Measurements from ENCODE around the gene PPP6R3. TPM values are rescaled to one million over a fixed set of nuclear protein-coding genes. Genes with fewer than 3 reads are reported as not detected.

The PPP6R3 gene
- total and polyA plus RNA-seq, 11 donors: 23.2 to 93.8 (median 81.2) TPM

- WGBS, 4 donors: 90 to 95% (median 94%) methylated on average over 1 of the region's 1 CpG
- TF ChIP-seq POLR2A (IDR thresholded peaks at IDR 0.05): no peak
- TF ChIP-seq, protein P1, sequence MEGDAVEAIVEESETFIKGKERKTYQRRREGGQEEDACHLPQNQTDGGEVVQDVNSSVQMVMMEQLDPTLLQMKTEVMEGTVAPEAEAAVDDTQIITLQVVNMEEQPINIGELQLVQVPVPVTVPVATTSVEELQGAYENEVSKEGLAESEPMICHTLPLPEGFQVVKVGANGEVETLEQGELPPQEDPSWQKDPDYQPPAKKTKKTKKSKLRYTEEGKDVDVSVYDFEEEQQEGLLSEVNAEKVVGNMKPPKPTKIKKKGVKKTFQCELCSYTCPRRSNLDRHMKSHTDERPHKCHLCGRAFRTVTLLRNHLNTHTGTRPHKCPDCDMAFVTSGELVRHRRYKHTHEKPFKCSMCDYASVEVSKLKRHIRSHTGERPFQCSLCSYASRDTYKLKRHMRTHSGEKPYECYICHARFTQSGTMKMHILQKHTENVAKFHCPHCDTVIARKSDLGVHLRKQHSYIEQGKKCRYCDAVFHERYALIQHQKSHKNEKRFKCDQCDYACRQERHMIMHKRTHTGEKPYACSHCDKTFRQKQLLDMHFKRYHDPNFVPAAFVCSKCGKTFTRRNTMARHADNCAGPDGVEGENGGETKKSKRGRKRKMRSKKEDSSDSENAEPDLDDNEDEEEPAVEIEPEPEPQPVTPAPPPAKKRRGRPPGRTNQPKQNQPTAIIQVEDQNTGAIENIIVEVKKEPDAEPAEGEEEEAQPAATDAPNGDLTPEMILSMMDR (IDR thresholded peaks at IDR 0.05): no peak
- Histone ChIP-seq H3K4me3 (no peak overlapping the region), H3K9me3 (no peaks in the 10 kb centered on the region), H3K27me3 (no peaks in the 10 kb centered on the region), H3K4me1 (peaks cover 0 to 22% (median 7%) of the 10 kb centered on the region in 12 donors), H3K36me3 (peaks cover 0 to 100% (median 97%) of the 10 kb centered on the region in 9 donors), H3K27ac (no peak overlapping the region)
- intact Hi-C loops (cut with DNase I): loop anchor here in 3 of 10 donors (10.0 kb wide), 2 partner anchors 96 to 106 kb away; partner anchors contain the start of gene PPP6R3 (in 2 of the 3)
- ATAC-seq: no peak
- no peak for DNase-seq
Observed at GRCh38 chr11:68570691-68571090, 110.1 kb downstream of the PPP6R3 start.

GRCh38 chr11:68574308-68574707, 113.8 kb downstream of the PPP6R3 start:
- DNase-seq: no peak
- H3K27ac ChIP-seq: no peak overlapping the region
- TF ChIP-seq, protein P1 (IDR thresholded peaks at IDR 0.05): no peak
- TF ChIP-seq POLR2A (IDR thresholded peaks at IDR 0.05): no peak
- no peak for ATAC-seq
- intact Hi-C loops (cut with DNase I): loop anchor here in 3 of 10 donors (10.0 kb wide), 2 partner anchors 100 to 110 kb away; partner anchors contain the start of gene PPP6R3 (in 2 of the 3)
- peaks cover 0 to 100% (median 95%) of the 10 kb centered on the region in 9 donors for H3K36me3 ChIP-seq
- H3K4me1 ChIP-seq: peaks cover 0 to 33% (median 10%) of the 10 kb centered on the region in 12 donors
- 96 to 100% (median 98%) methylated on average over 1 of the region's 1 CpG for WGBS, 4 donors
- no peaks in the 10 kb centered on the region for H3K27me3 ChIP-seq
- H3K4me3 ChIP-seq: no peak overlapping the region
- H3K9me3 ChIP-seq: no peaks in the 10 kb centered on the region

GRCh38 chr11:68575025-68575665, 114.6 kb downstream of the PPP6R3 start:
- DNase-seq: no peak
- no peaks in the 10 kb centered on the region for H3K9me3 ChIP-seq
- no peak for ATAC-seq
- H3K36me3 ChIP-seq: peaks cover 0 to 99% (median 95%) of the 10 kb centered on the region in 9 donors
- TF ChIP-seq, protein P1 (IDR thresholded peaks at IDR 0.05): no peak
- no peak for TF ChIP-seq POLR2A (IDR thresholded peaks at IDR 0.05)
- peaks cover 0 to 35% (median 10%) of the 10 kb centered on the region in 12 donors for H3K4me1 ChIP-seq
- no peaks in the 10 kb centered on the region for H3K27me3 ChIP-seq
- 88 to 90% (median 89%) methylated on average over 4 of the region's 4 CpGs for WGBS, 4 donors
- H3K4me3 ChIP-seq: no peak overlapping the region
- intact Hi-C loops (cut with DNase I): loop anchor here in 3 of 10 donors (10.0 kb wide), 2 partner anchors 100 to 110 kb away; partner anchors contain the start of gene PPP6R3 (in 2 of the 3)
- H3K27ac ChIP-seq: no peak overlapping the region

- no peak for ATAC-seq
- WGBS, 4 donors: 88 to 94% (median 92%) methylated on average over 5 of the region's 5 CpGs
- H3K36me3 ChIP-seq: peaks cover 0 to 90% (median 66%) of the 10 kb centered on the region in 9 donors
- H3K9me3 ChIP-seq: no peaks in the 10 kb centered on the region
- no peak overlapping the region for H3K27ac ChIP-seq
- no peak overlapping the region for H3K4me3 ChIP-seq
- H3K4me1 ChIP-seq: peaks cover 0 to 71% (median 35%) of the 10 kb centered on the region in 12 donors
- H3K27me3 ChIP-seq: no peaks in the 10 kb centered on the region
- TF ChIP-seq, protein P1 (IDR thresholded peaks at IDR 0.05): no peak
- intact Hi-C loops (cut with DNase I): loop anchor here in 3 of 10 donors (10.0 kb wide), 2 partner anchors 105 to 115 kb away; partner anchors contain the start of gene PPP6R3 (in 2 of the 3)
- no peak for DNase-seq
Observed at GRCh38 chr11:68579455-68579854, 118.9 kb downstream of the PPP6R3 start.

Measured in heart left ventricle (tissue), 16 donors.